ENCODE results near the gene CHD3.

CHD3 gene

GRCh38 chr17:7894226-7894625 is 5.6 kb downstream of the CHD3 start:
- DNase-seq (ENCODE audit: low read depth in 2 of 2, low spot score in 1 of 2): no peak

DNA sequence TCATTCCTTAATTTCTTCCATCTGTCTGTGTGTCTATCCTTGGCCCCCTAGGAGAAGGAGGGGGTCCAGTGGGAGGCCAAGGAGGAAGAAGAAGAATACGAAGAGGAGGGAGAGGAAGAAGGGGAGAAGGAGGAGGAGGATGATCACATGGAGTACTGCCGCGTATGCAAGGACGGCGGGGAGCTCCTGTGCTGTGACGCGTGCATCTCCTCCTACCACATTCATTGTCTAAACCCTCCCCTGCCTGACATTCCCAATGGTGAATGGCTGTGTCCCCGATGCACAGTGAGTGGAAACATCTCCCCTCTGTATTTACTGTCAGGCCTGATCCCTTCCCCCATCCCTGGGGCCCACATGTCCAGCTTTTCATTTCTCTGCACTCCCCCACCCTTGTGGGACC is 6.3 kb downstream of the CHD3 start:
- DNase-seq (ENCODE audit: low read depth in 2 of 2, low spot score in 1 of 2): no peak

- DNase-seq (ENCODE audit: low read depth in 2 of 2, low spot score in 1 of 2): no peak
Measured at GRCh38 chr17:7897090-7897489, 8.5 kb downstream of the CHD3 start.

DNA sequence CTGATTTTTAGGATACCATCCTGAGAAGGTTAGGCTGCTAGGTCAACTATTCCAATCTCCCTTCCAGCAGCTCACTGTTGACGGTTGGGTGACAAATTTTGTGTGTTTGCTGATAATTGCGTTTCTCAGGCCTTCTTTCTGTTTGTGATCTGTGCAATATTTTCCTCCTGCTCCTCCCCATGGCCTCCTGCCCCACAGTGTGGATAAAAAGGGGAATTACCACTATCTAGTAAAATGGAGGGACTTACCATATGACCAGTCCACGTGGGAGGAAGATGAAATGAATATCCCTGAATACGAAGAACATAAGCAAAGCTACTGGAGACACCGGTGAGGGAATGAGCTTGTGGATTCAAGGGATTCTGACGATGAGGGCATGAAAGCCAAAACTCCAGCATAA is 9.2 kb downstream of the CHD3 start:
- no peak for DNase-seq (ENCODE audit: low read depth in 2 of 2, low spot score in 1 of 2)

DNA sequence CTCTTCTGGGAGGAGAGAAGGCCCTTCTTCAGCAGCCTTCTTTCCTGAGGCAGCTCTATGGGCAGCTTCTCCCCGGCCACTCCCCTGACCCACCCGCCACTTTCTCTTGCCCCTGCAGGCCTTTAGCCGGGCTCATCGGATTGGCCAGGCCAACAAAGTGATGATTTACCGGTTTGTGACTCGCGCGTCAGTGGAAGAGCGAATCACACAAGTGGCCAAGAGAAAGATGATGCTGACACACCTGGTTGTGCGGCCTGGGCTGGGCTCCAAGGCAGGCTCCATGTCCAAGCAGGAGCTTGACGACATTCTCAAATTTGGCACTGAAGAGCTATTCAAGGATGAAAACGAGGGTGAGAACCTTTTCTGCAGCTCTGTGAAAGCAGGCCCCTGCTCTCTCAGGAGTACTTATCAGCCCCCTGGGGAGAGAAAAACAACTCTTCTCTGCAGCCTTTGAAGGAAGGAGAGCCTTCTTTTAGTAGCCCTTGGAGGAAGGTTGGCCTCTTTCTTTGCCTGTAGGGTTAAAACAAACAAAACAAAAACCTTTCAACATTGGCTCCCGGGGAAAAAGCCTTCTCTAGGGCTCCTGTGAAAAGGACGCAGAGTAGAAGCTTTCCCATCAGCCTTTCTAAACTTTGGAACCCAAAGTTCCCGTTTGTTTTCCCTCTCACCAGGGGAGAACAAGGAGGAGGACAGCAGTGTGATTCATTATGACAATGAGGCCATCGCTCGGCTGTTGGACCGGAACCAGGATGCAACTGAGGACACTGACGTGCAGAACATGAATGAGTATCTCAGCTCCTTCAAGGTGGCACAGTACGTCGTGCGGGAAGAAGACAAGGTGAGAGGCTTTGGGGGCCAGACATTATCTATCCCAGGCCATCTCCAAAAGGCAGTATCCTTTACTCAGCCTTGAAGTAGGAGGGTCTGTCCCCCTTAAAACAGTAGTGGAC is 14.8 kb downstream of the CHD3 start:
- no peak for DNase-seq (ENCODE audit: low read depth in 2 of 2, low spot score in 1 of 2)

DNA sequence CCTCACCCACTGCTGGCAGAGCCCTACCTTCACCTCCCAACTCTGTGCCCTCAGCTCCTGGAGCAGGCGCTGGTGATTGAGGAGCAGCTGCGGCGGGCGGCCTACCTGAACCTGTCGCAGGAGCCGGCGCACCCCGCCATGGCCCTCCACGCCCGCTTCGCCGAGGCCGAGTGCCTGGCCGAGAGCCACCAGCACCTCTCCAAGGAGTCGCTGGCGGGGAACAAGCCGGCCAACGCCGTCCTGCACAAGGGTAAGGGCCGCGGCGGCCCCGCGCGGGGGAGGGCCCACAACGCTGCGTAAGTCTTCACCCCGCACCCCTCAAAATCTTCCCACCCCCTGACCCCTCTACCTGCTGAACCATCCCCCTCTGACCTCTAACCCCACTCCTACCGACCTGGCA is 20.5 kb downstream of the CHD3 start:
- no peak for DNase-seq (ENCODE audit: low read depth in 2 of 2, low spot score in 1 of 2)

DNA sequence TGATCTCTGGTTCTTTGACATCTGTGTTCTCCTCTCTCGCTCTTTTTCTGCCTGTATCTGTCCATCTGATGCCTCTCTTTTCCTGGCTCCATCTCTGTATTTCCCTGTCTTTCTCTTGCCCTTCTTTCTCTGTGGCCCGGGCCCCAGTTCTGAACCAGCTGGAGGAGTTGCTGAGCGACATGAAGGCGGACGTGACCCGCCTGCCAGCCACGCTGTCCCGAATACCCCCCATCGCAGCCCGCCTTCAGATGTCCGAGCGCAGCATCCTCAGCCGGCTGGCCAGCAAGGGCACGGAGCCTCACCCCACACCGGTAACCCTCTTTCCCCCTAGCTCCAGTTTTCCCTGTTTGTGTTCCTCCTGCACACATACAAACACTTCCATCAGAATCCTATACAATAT is 21.7 kb downstream of the CHD3 start:
- no peak for DNase-seq (ENCODE audit: low read depth in 2 of 2, low spot score in 1 of 2)

DNA sequence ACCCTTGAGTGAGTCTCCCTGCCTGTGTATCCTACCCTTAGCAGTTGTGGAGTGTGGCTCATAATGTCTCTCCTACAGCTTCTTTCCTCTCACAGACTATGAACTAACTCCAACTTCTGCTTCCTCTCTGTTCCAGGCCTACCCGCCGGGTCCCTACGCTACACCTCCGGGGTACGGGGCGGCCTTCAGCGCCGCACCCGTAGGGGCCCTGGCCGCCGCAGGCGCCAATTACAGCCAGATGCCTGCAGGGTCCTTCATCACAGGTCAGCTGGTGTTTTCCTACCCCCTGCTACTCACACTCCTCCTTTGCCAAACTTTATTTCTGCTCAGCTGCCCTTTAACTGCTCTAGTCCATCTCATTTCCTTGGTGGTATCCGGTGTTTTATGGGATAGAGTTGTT is 22.1 kb downstream of the CHD3 start:
- DNase-seq (ENCODE audit: low read depth in 2 of 2, low spot score in 1 of 2): no peak

GRCh38 chr17:7911116-7911515 is 22.5 kb downstream of the CHD3 start:
- no peak for DNase-seq (ENCODE audit: low read depth in 2 of 2, low spot score in 1 of 2)

GRCh38 chr17:7912927-7913524 is 24.4 kb downstream of the CHD3 start:
- no peak for DNase-seq (ENCODE audit: low read depth in 2 of 2, low spot score in 1 of 2)

- no peak for DNase-seq (ENCODE audit: low read depth in 2 of 2, low spot score in 1 of 2)
Measured at GRCh38 chr17:7915179-7915610, 26.6 kb downstream of the CHD3 start.

DNA sequence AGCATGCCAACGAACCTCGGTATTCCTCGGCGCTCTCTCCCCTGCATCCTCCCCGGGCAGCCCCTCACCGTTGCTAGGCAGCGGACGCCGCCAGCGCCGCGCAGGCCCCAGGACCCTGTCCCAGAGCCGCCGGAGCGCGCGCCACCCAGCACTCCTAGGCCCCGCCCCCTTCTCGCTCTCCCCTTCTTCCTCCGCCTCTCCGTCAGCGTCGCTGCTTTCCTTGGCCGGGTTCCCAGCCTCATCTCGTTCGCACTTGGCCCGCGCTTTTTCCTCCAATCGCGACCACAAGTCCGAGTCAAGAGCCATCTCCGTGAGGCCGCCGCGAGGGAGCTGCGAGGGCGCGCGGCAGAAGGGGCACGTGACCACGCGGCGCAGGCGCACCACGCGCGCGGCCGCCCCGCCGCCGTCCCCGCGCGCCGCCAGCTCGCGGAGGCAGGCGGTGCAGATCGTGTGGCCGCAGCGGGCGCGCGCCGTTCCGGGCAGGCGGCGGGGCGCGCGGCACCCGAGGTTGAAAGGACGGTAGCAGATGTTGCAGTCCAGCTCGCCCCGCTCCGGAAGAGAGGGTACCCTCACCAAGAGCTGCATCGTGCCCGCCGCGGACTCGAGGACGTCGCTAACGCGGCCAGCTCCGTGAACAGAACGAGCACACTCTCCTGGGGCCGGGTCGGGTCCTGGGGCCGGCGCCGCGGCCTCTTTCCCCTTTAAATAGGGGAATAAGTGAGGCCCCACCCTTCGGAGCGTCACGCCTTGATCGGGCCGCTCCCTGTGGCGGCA is 27.2 kb downstream of the CHD3 start, which contains the start of gene RNF227:
Gene RNF227, minus strand, starts transcription at position 679 of the 774 bp plus-strand sequence. Its CDS starts 94 bp downstream, at position 585.
- peak; percentile 51 to 70 for DNase-seq (ENCODE audit: low read depth in 2 of 2, low spot score in 1 of 2)

GRCh38 chr17:7916385-7916682 is 27.7 kb downstream of the CHD3 start:
- DNase-seq (ENCODE audit: low read depth in 2 of 2, low spot score in 1 of 2): no peak

- no peak for DNase-seq (ENCODE audit: low read depth in 2 of 2, low spot score in 1 of 2)
Measured at GRCh38 chr17:7916808-7917207, 28.2 kb downstream of the CHD3 start.

DNA sequence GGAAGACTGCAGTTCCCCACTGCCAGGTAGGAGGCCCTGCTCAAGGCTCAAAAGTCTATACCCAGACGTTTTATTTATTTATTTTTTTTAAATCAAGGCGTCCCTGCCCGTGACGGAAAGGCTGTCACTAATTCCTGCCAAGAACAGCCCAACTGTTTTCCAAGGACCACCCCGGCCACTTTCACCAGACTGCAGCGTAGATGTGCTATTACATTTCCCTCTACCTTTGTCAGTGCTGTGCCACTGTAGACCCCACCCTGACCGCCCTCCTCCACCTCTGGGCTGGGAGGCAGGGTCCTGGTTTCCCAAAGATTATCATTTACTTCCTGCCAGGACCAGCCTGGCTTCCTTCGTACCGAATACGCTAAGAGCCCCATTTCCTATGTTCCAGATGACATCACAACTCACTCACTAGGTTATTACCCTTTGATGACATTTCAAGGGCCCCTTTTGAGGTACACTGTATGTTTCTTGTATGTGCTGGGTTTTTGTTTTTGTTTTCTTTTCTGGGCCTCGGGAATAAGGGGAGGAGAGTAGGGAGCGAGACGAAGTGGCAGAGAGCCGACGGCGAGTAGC is 33.8 kb downstream of the CHD3 start:
- DNase-seq (ENCODE audit: low read depth in 2 of 2, low spot score in 1 of 2): no peak

- DNase-seq (ENCODE audit: low read depth in 2 of 2, low spot score in 1 of 2): peak; percentile 60 to 68
Measured at GRCh38 chr17:7922845-7923628, 34.4 kb downstream of the CHD3 start.

GRCh38 chr17:7927596-7927995 is 39.0 kb downstream of the CHD3 start:
- DNase-seq (ENCODE audit: low read depth in 2 of 2, low spot score in 1 of 2): no peak

GRCh38 chr17:7929158-7930023 is 40.8 kb downstream of the CHD3 start, which contains the start of gene KCNAB3:
TSS of gene KCNAB3 (minus strand) at chr17:7929856. CDS start at chr17:7929435, 421 bp downstream.
- no peak for DNase-seq (ENCODE audit: low read depth in 2 of 2, low spot score in 1 of 2)

DNA sequence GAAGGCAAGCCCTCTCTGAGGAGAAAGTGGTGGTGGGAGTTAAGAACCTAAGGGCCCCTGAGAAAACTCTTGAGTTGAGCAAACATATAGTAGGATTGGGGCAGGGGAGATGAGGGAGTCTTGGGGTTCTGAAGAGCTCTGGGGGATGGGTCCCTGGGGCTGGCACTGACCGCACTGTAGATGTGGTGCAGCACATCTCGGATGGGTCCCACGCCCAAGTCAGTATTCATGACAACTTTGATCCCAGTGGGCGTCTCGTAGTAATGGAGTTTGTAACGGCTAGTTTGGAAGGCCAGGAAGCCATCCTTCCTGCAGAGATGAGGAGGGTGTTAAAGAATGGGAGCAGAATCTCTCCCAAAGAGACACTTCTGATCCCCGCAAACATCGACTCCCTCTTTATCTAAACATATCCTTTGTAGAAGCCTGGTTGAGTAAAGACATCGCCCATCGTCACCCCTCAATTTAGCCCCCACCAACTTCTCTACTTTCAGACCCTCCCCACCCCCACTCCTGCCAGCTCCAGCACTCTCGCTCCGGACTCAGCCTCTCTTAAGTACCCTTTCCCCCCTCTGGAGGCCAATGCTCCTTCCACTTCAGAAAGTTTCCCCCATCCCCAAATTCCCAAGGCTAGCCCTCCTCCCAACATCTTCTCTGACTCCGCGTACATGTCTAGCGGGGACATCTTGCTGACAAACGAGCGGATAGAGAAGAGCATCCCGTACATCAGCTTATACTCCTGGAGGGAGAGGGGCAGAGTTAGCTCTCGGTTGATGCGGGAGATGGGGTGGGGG is 42.4 kb downstream of the CHD3 start:
- no peak for DNase-seq (ENCODE audit: low read depth in 2 of 2, low spot score in 1 of 2)

Measured in stimulated activated CD8-positive, alpha-beta memory T cell treated with anti-CD3 and anti-CD28 coated beads, Interleukin-4, amount 100 ng/mL, for 4 hours (primary cell).